GM12878 (cell line): ENCODE measurements around the gene ROBO1. TPM values are rescaled to one million over a fixed set of nuclear protein-coding genes. Genes with fewer than 3 reads are reported as not detected.

Experiments used
- ATAC-seq: fragments of 200-7000 bp; cut with Tn5 transposase; 3 replicates; pipeline ENCODE4 v1.9.1; 2020; ENCODE audit warnings: mild to moderate bottlenecking, moderate library complexity
- BruUV-seq: library from RNA; stranded (reverse); fragments of 400-500 nt; replicated peaks from 2 replicates; lab custom pipeline; 2021; lab: Mats Ljungman, UMichigan
- CTCF ChIA-PET: fragments of 300-600 bp; sonication (Branson Sonifier 250); formaldehyde crosslinking; extraction: SDS; loops from one replicate; lab custom pipeline; 2021; ENCODE audit warnings: inconsistent platforms; lab: Yijun Ruan, JAX
- POLR2A ChIA-PET: fragments of 350-600 bp; formaldehyde crosslinking; extraction: SDS; loops from one replicate; lab custom pipeline; 2021; ENCODE audit warnings: inconsistent platforms; lab: Charles Lee
- RAD21 ChIA-PET: fragments of 300-600 bp; sonication (Branson Sonifier 250); formaldehyde crosslinking; loops from one replicate; lab custom pipeline; 2023; ENCODE audit warnings: antibody characterized with exemption; ENCODE audit not compliant: unreplicated experiment; lab: Charles Lee
- SMC1A ChIA-PET: fragments of 300-600 bp; sonication (Branson Sonifier 250); formaldehyde crosslinking; loops from one replicate; lab custom pipeline; 2023; ENCODE audit not compliant: unreplicated experiment, uncharacterized antibody; lab: Charles Lee
- DNase-seq: peaks from one replicate; pipeline ENCODE4 v3.0.0-alpha.2; 2011; ENCODE audit warnings: low read depth, low spot score
- FAIRE-seq: peaks from 3 replicates; lab custom pipeline; 2011; peaks lifted over from hg19 to GRCh38; lab: Jason Lieb, UNC
- H2AFZ ChIP-seq: 2 replicates; pipeline ENCODE4 v1.6.0; 2011; ENCODE audit warnings: low read depth, low read length, control low read depth; ENCODE audit not compliant: control insufficient read depth
- H3K27ac ChIP-seq: 2 replicates; pipeline ENCODE4 v1.5.1; 2011; ENCODE audit warnings: control low read depth; ENCODE audit not compliant: control insufficient read depth, insufficient read depth
- H3K27me3 ChIP-seq, 2 experiments: replicated peaks in 1 of 2; 2 replicates each; pipeline versions ENCODE4 v1.6.0 to v1.6.1; 2011; ENCODE audit warnings: low read length in 1 of 2; ENCODE audit not compliant: control insufficient read depth in 2 of 2, insufficient read depth in 2 of 2
- H3K36me3 ChIP-seq, 2 experiments: 2 replicates each; pipeline ENCODE4 v1.5.1; 2011; ENCODE audit warnings: low read length in 1 of 2; ENCODE audit not compliant: control insufficient read depth in 2 of 2, insufficient read depth in 2 of 2
- H3K4me1 ChIP-seq: 2 replicates; pipeline ENCODE4 v1.6.1; 2011; ENCODE audit warnings: mild to moderate bottlenecking, low read length, moderate library complexity, mixed read lengths; ENCODE audit not compliant: control insufficient read depth, insufficient read depth
- H3K4me2 ChIP-seq: 2 replicates; pipeline ENCODE4 v1.6.0; 2011; ENCODE audit warnings: control low read depth; ENCODE audit not compliant: control insufficient read depth, insufficient read depth
- H3K4me3 ChIP-seq: fragments of 200-600 bp; sonication (generic); 2 replicates; pipeline ENCODE4 v1.5.1; 2016
- H3K79me2 ChIP-seq: 2 replicates; pipeline ENCODE4 v1.6.0; 2011; ENCODE audit warnings: low read length; ENCODE audit not compliant: control insufficient read depth, insufficient read depth
- H3K9ac ChIP-seq: 2 replicates; pipeline ENCODE4 v1.8.0; 2011; ENCODE audit warnings: low read length, control low read depth, mixed read lengths; ENCODE audit not compliant: control insufficient read depth, insufficient read depth
- H3K9me3 ChIP-seq: replicated peaks from 3 replicates; pipeline ENCODE4 v1.5.1; 2011; ENCODE audit warnings: mild to moderate bottlenecking, low read length; ENCODE audit not compliant: control insufficient read depth, insufficient read depth
- H4K20me1 ChIP-seq: 2 replicates; pipeline ENCODE4 v1.6.0; 2011; ENCODE audit not compliant: control insufficient read depth, insufficient read depth
- ATF3 ChIP-seq: IDR thresholded peaks from 2 replicates; pipeline ENCODE4 v1.6.1; 2011; ENCODE audit warnings: low read depth, mild to moderate bottlenecking, low read length, moderate library complexity, borderline replicate concordance; ENCODE audit errors: extremely low read depth
- BRCA1 ChIP-seq: IDR thresholded peaks from 2 replicates; pipeline ENCODE4 v1.6.1; 2011; ENCODE audit warnings: low read depth, low read length, improper control_type of control experiment
- IKZF1 ChIP-seq: fragments of 450-650 bp; conservative IDR thresholded peaks from 2 replicates; pipeline ENCODE4 v1.6.1; 2017; ENCODE audit warnings: antibody characterized with exemption, mild to moderate bottlenecking
- MXI1 ChIP-seq: fragments of 150-350 bp; IDR thresholded peaks from 2 replicates; pipeline ENCODE4 v1.6.1; 2011; ENCODE audit warnings: low read depth, mild to moderate bottlenecking, inconsistent platforms, low read length, improper control_type of control experiment
- NFYA ChIP-seq: IDR thresholded peaks from 2 replicates; pipeline ENCODE4 v1.6.1; 2011; ENCODE audit warnings: low read depth, mild to moderate bottlenecking, low read length, improper control_type of control experiment, borderline replicate concordance
- NKRF ChIP-seq: fragments of 450-650 bp; conservative IDR thresholded peaks from 2 replicates; pipeline ENCODE4 v1.6.1; 2017; ENCODE audit warnings: mild to moderate bottlenecking, moderate library complexity
- PAX5 ChIP-seq: IDR thresholded peaks from 2 replicates; pipeline ENCODE4 v1.6.1; 2011; ENCODE audit warnings: low read depth, low read length, borderline replicate concordance
- RAD51 ChIP-seq: fragments of 450-650 bp; IDR thresholded peaks from 2 replicates; pipeline ENCODE4 v1.6.1; 2016; ENCODE audit warnings: moderate library complexity, mild to moderate bottlenecking, inconsistent platforms
- RBBP5 ChIP-seq: fragments of 200-600 bp; sonication (generic); conservative IDR thresholded peaks from 2 replicates; pipeline ENCODE4 v1.6.1; 2016
- SMC3 ChIP-seq: IDR thresholded peaks from 2 replicates; pipeline ENCODE4 v1.6.1; 2011; ENCODE audit warnings: low read length, improper control_type of control experiment, borderline replicate concordance
- SREBF2 ChIP-seq: IDR thresholded peaks from 2 replicates; pipeline ENCODE4 v1.6.1; 2012; ENCODE audit warnings: mild to moderate bottlenecking, low read length
- TBL1XR1 ChIP-seq: IDR thresholded peaks from 2 replicates; pipeline ENCODE4 v1.6.1; 2012; ENCODE audit warnings: low read depth, low read length, improper control_type of control experiment
- WGBS: methylation state at CpG from one replicate; pipeline ENCODE4 v1.1.6; 2016; ENCODE audit warnings: low lambda C conversion rate; ENCODE audit not compliant: insufficient replicate concordance, insufficient coverage; ENCODE audit errors: missing lambda C conversion rate; 5-methylcytosine and 5-hydroxymethylcytosine counted together
- in situ Hi-C: fragments of 300-500 bp; cut with MboI; formaldehyde crosslinking; loops from 9 replicates; pipeline ENCODE4 v1.14.3; 2018; ENCODE audit warnings: mixed read lengths
- intact Hi-C: fragments of 100-400 bp; cut with micrococcal nuclease; formaldehyde crosslinking; loops from one replicate; pipeline ENCODE4 v1.14.2; 2022; ENCODE audit not compliant: unreplicated experiment
- polyA plus RNA-seq, 11 experiments: library from polyadenylated mRNA; depleted of rRNA in 4 of 11; unstranded in 6 of 11; stranded (reverse) in 5 of 11; fragments of >200 nt; fragmentation: Nextera tagmentation in 4 of 11; fragmentation: Illumina TruSeq in 1 of 11; extraction: Ambion mirVana in 4 of 11; extraction: Trizol in 1 of 11; gene quantifications; 1 replicate in 1 of 11; 2 replicates in 10 of 11; pipeline versions ENCODE4 v1.2.1 to v1.2.3, GENCODE V29; 2011 to 2016; ENCODE audit warnings: inconsistent platforms in 2 of 11, missing spikeins in 2 of 11, low read depth in 1 of 11
- total RNA-seq, 4 experiments: library from RNA; depleted of rRNA in 3 of 4; stranded (reverse); fragments of >200 nt in 3 of 4; fragmentation: Illumina TruSeq in 1 of 4; extraction: Trizol in 1 of 4; gene quantifications; 2 replicates each; pipeline versions ENCODE4 v1.2.1 to v1.2.3, GENCODE V29; 2013 to 2021
- TF ChIP-seq, protein P1 (sequence below): fragments of 150-350 bp; IDR thresholded peaks from 2 replicates; pipeline ENCODE4 v1.6.1; 2016; ENCODE audit warnings: low read depth, low read length

The ROBO1 gene
- total and polyA plus RNA-seq, 10 of the 15 experiments (the other 5 are each of a cell fraction or from before 2014, with no cell fraction given) = 0.29 to 46.5 (median 1.2) TPM

DNA sequence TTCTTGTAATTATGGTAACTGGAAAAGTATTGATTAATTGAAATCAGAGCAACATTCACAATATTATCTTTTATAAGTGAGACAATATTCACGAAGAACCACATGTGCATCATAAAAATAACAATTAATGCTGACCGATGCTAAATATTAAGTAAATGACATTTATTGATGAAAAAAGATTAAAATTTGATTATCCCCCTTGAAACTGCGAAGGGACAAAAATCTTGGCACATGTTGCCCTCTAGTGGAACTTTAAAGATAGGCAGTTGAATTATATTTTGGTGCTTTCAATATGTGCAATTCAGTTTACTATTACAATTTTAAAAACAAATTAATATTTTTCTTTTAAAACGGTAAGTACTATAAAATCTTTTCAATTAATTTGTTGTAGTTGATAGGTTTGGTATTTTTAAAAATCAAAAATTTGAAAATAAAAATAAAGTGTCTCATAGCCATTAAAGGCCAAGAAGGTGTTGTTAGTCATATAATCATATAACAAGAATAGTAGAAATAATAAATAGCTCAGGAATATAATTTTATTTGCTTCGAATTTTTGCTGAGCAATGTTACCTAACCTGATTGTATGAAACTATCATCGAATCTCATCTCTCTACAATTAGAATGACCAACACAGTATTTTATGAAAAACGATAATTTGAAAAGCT, 270.2 kb downstream of the ROBO1 start (continued):
- TF ChIP-seq, protein P1, sequence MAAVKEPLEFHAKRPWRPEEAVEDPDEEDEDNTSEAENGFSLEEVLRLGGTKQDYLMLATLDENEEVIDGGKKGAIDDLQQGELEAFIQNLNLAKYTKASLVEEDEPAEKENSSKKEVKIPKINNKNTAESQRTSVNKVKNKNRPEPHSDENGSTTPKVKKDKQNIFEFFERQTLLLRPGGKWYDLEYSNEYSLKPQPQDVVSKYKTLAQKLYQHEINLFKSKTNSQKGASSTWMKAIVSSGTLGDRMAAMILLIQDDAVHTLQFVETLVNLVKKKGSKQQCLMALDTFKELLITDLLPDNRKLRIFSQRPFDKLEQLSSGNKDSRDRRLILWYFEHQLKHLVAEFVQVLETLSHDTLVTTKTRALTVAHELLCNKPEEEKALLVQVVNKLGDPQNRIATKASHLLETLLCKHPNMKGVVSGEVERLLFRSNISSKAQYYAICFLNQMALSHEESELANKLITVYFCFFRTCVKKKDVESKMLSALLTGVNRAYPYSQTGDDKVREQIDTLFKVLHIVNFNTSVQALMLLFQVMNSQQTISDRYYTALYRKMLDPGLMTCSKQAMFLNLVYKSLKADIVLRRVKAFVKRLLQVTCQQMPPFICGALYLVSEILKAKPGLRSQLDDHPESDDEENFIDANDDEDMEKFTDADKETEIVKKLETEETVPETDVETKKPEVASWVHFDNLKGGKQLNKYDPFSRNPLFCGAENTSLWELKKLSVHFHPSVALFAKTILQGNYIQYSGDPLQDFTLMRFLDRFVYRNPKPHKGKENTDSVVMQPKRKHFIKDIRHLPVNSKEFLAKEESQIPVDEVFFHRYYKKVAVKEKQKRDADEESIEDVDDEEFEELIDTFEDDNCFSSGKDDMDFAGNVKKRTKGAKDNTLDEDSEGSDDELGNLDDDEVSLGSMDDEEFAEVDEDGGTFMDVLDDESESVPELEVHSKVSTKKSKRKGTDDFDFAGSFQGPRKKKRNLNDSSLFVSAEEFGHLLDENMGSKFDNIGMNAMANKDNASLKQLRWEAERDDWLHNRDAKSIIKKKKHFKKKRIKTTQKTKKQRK = no peak
- TF ChIP-seq SMC3 = no peak
- TF ChIP-seq IKZF1 = no peak
- TF ChIP-seq, all 136 proteins: peak for 2

GRCh38 chr3:79491029-79491641, 276.7 kb downstream of the ROBO1 start:
- Histone ChIP-seq H3K36me3 (no peaks in the 10 kb centered on the region), H4K20me1 (no peaks in the 10 kb centered on the region), H3K9ac (no peak overlapping the region), H3K27ac (no peak overlapping the region), H3K4me2 (no peak overlapping the region), H3K27me3 (no peaks in the 10 kb centered on the region), H3K9me3 (no peaks in the 10 kb centered on the region), H3K79me2 (no peaks in the 10 kb centered on the region), H3K4me1 (no peaks in the 10 kb centered on the region), H2AFZ (no peak overlapping the region), H3K4me3 (no peak overlapping the region)
- FAIRE-seq = no peak
- no TSS peak for BruUV-seq
- in situ Hi-C loops = loop anchor here (25.0 kb wide), 1 partner anchor 829 kb away; no protein-coding TSS in a partner anchor
- WGBS = 25% methylated on average over 4 of the region's 4 CpGs
- TF ChIP-seq TBL1XR1 = no peak
- no peak for TF ChIP-seq SREBF2
- no peak for TF ChIP-seq BRCA1
- TF ChIP-seq ATF3 = no peak
- TF ChIP-seq NKRF = no peak
- no peak for TF ChIP-seq PAX5
- no peak for TF ChIP-seq RBBP5
- no peak for TF ChIP-seq RAD51
- no peak for TF ChIP-seq MXI1
- TF ChIP-seq NFYA = no peak
- intact Hi-C loops = loop anchor here (10.0 kb wide), 1 partner anchor 826 kb away; no protein-coding TSS in a partner anchor
- RAD21 ChIA-PET = no interaction called here
- no peak for ATAC-seq
- DNase-seq = no peak
- SMC1A ChIA-PET = no interaction called here
- POLR2A ChIA-PET = no interaction called here
- CTCF ChIA-PET = interaction anchor here (0.7 kb wide), 1 partner anchor 58 kb away, joined by 3 read pairs; no protein-coding TSS in a partner anchor
